Neural cell (in vitro differentiated cells): Measurements from ENCODE around the gene KANK4. TPM values are rescaled to one million over a fixed set of nuclear protein-coding genes. Genes with fewer than 3 reads are reported as not detected.

Experiments used
- H2AFZ ChIP-seq: fragments of 200-600, 300-800 bp; sonication (generic), shearing (Covaris generic); 2 replicates; pipeline ENCODE4 v1.6.0; 2014; ENCODE audit warnings: low read depth, mild to moderate bottlenecking, antibody characterized with exemption, low read length, moderate library complexity
- H3F3A ChIP-seq: fragments of 200-600 bp; shearing (Covaris generic); 2 replicates; pipeline ENCODE4 v1.6.1; 2016; ENCODE audit warnings: mild to moderate bottlenecking, moderate library complexity, mixed read lengths, antibody characterized with exemption, low read length; ENCODE audit not compliant: insufficient read depth, poor library complexity, severe bottlenecking
- H3K27ac ChIP-seq: fragments of 200-600, 300-800 bp; sonication (generic), shearing (Covaris generic); 2 replicates; pipeline ENCODE4 v1.5.1; 2014; ENCODE audit warnings: mild to moderate bottlenecking, low read length, moderate library complexity
- H3K27me3 ChIP-seq: fragments of 300-800, 200-600 bp; sonication (generic), shearing (Covaris generic); 2 replicates; pipeline ENCODE4 v1.6.0; 2014; ENCODE audit warnings: mild to moderate bottlenecking, low read depth, low read length, moderate library complexity; ENCODE audit not compliant: insufficient read depth
- H3K36me3 ChIP-seq: fragments of 300-800, 200-600 bp; sonication (generic), shearing (Covaris generic); 2 replicates; pipeline ENCODE4 v1.5.1; 2014; ENCODE audit warnings: mild to moderate bottlenecking, antibody characterized with exemption, low read length, moderate library complexity; ENCODE audit not compliant: insufficient read depth
- H3K4me2 ChIP-seq: fragments of 300-800, 200-600 bp; sonication (generic), shearing (Covaris generic); 2 replicates; pipeline ENCODE4 v1.6.0; 2014; ENCODE audit warnings: mild to moderate bottlenecking, low read length
- H3K4me3 ChIP-seq: fragments of 300-800, 200-600 bp; sonication (generic), shearing (Covaris generic); 2 replicates; pipeline ENCODE4 v1.5.1; 2014; ENCODE audit warnings: mild to moderate bottlenecking, low read length, moderate library complexity
- H3K79me2 ChIP-seq: fragments of 200-600 bp; shearing (Covaris generic); replicated peaks from 2 replicates; pipeline ENCODE4 v1.6.0; 2014; ENCODE audit warnings: mild to moderate bottlenecking, low read length, moderate library complexity; ENCODE audit not compliant: insufficient read depth
- H3K9ac ChIP-seq: fragments of 300-800, 200-600 bp; sonication (generic), shearing (Covaris generic); 2 replicates; pipeline ENCODE4 v1.6.1; 2016; ENCODE audit warnings: mild to moderate bottlenecking, low read length, mixed read lengths
- H3K9me2 ChIP-seq: fragments of 200-600 bp; shearing (Covaris generic); 2 replicates; pipeline ENCODE4 v1.6.1; 2016; ENCODE audit warnings: mild to moderate bottlenecking, low read length, mixed read lengths; ENCODE audit not compliant: insufficient read depth
- H3K9me3 ChIP-seq: fragments of 200-600, 300-800 bp; sonication (generic), shearing (Covaris generic); 2 replicates; pipeline ENCODE4 v1.6.1; 2016; ENCODE audit warnings: mild to moderate bottlenecking, mixed run types, low read length, moderate library complexity, mixed read lengths
- H4K20me1 ChIP-seq: fragments of 200-600 bp; shearing (Covaris generic); 2 replicates; pipeline ENCODE4 v1.6.1; 2016; ENCODE audit warnings: mild to moderate bottlenecking, mixed run types; ENCODE audit not compliant: insufficient read depth
- CTCF ChIP-seq: fragments of 450-650 bp; IDR thresholded peaks from 2 replicates; pipeline ENCODE4 v1.5.1; 2014; ENCODE audit warnings: antibody characterized with exemption, mild to moderate bottlenecking, moderate library complexity; ENCODE audit not compliant: poor library complexity, severe bottlenecking
- EP300 ChIP-seq: fragments of 450-650 bp; conservative IDR thresholded peaks from 2 replicates; pipeline ENCODE4 v1.6.1; 2014; ENCODE audit warnings: antibody characterized with exemption, mild to moderate bottlenecking, moderate library complexity; ENCODE audit not compliant: poor library complexity, severe bottlenecking
- EZH2 ChIP-seq: fragments of 200-600, 300-800 bp; shearing (Covaris generic), sonication (generic); IDR thresholded peaks from 2 replicates; pipeline ENCODE4 v1.6.1; 2014; ENCODE audit warnings: antibody characterized with exemption, low read length, borderline replicate concordance, mild to moderate bottlenecking; ENCODE audit not compliant: insufficient read depth, poor library complexity, severe bottlenecking
- MXI1 ChIP-seq: fragments of 450-650 bp; conservative IDR thresholded peaks from 2 replicates; pipeline ENCODE4 v1.6.1; 2014; ENCODE audit warnings: antibody characterized with exemption, mild to moderate bottlenecking; ENCODE audit not compliant: poor library complexity, severe bottlenecking
- POLR2AphosphoS5 ChIP-seq: IDR thresholded peaks from 2 replicates; pipeline ENCODE4 v1.6.1; 2012
- RAD21 ChIP-seq: fragments of 450-650 bp; conservative IDR thresholded peaks from 2 replicates; pipeline ENCODE4 v1.6.1; 2014; ENCODE audit warnings: antibody characterized with exemption, mild to moderate bottlenecking, moderate library complexity
- REST ChIP-seq: IDR thresholded peaks from 2 replicates; pipeline ENCODE4 v1.6.1; 2012; ENCODE audit warnings: borderline replicate concordance
- SMC3 ChIP-seq: fragments of 450-650 bp; conservative IDR thresholded peaks from 2 replicates; pipeline ENCODE4 v1.6.1; 2014; ENCODE audit warnings: antibody characterized with exemption, mild to moderate bottlenecking, moderate library complexity; ENCODE audit not compliant: poor library complexity
- TAF1 ChIP-seq: IDR thresholded peaks from 2 replicates; pipeline ENCODE4 v1.6.1; 2012; ENCODE audit warnings: low read depth
- polyA plus RNA-seq: library from polyadenylated mRNA; depleted of rRNA; stranded (reverse); fragments of >200 nt; gene quantifications from 2 replicates; pipeline ENCODE4 v1.2.3, GENCODE V29; 2014

The KANK4 gene
- polyA plus RNA-seq, 1 donor from 2014 or later = 0.25 TPM

GRCh38 chr1:62280150-62280549 is 39.1 kb downstream of the KANK4 start:
- Histone ChIP-seq H3K9ac (peak overlapping the region; percentile 23), H3F3A (no peaks in the 10 kb centered on the region), H3K4me3 (no peak overlapping the region), H4K20me1 (no peaks in the 10 kb centered on the region), H3K27me3 (no peaks in the 10 kb centered on the region), H3K9me3 (no peaks in the 10 kb centered on the region), H3K36me3 (no peaks in the 10 kb centered on the region), H3K9me2 (no peaks in the 10 kb centered on the region), H3K79me2 (no peaks in the 10 kb centered on the region), H3K27ac (no peak overlapping the region), H2AFZ (no peak overlapping the region), H3K4me2 (no peak overlapping the region)
- TF ChIP-seq EP300 (no peak), POLR2AphosphoS5 (no peak), SMC3 (no peak), RAD21 (no peak), TAF1 (no peak), EZH2 (no peak), CTCF (no peak), MXI1 (no peak), REST (no peak)

- Histone ChIP-seq H3K9ac (no peak overlapping the region), H3F3A (no peaks in the 10 kb centered on the region), H3K4me2 (no peak overlapping the region), H3K9me2 (no peaks in the 10 kb centered on the region), H3K79me2 (no peaks in the 10 kb centered on the region), H3K27ac (no peak overlapping the region), H3K4me3 (no peak overlapping the region), H4K20me1 (no peaks in the 10 kb centered on the region), H3K36me3 (no peaks in the 10 kb centered on the region), H3K9me3 (no peaks in the 10 kb centered on the region), H3K27me3 (no peaks in the 10 kb centered on the region), H2AFZ (no peak overlapping the region)
- TF ChIP-seq REST (no peak), MXI1 (no peak), EZH2 (no peak), SMC3 (no peak), CTCF (no peak), TAF1 (no peak), POLR2AphosphoS5 (no peak), EP300 (no peak), RAD21 (no peak)
Measured at GRCh38 chr1:62276791-62277190, 42.4 kb downstream of the KANK4 start.
